PFSK-1 (cell line): ENCODE measurements around the gene OGA.

Experiments used
- FOXP2 ChIP-seq: optimal IDR thresholded peaks from 2 replicates; pipeline ENCODE3; 2011; ENCODE audit warnings: borderline replicate concordance, control low read depth, inconsistent platforms; ENCODE audit not compliant: insufficient read depth; ENCODE audit errors: extremely low read length, extremely low read depth
- POLR2AphosphoS5 ChIP-seq: IDR thresholded peaks from 2 replicates; pipeline ENCODE4 v1.6.1; 2012; ENCODE audit warnings: low read depth, mild to moderate bottlenecking, control low read depth, low read length, moderate library complexity
- SIN3A ChIP-seq: IDR thresholded peaks from 2 replicates; pipeline ENCODE4 v1.6.1; 2012; ENCODE audit warnings: mild to moderate bottlenecking, low read length, moderate library complexity, borderline replicate concordance; ENCODE audit not compliant: insufficient read depth
- TAF1 ChIP-seq: IDR thresholded peaks from 2 replicates; pipeline ENCODE4 v1.6.1; 2012; ENCODE audit warnings: low read length, control low read depth, borderline replicate concordance; ENCODE audit not compliant: insufficient read depth
- TF ChIP-seq, protein P1 (sequence below), 2 experiments: IDR thresholded peaks; 2 replicates each; pipeline versions ENCODE4 v1.6.1 to v1.8.0; 2011 to 2012; ENCODE audit warnings: low read depth in 2 of 2, low read length in 2 of 2, control low read depth in 1 of 2, inconsistent platforms in 1 of 2, mild to moderate bottlenecking in 1 of 2, moderate library complexity in 1 of 2; ENCODE audit not compliant: insufficient read depth in 1 of 2

DNA sequence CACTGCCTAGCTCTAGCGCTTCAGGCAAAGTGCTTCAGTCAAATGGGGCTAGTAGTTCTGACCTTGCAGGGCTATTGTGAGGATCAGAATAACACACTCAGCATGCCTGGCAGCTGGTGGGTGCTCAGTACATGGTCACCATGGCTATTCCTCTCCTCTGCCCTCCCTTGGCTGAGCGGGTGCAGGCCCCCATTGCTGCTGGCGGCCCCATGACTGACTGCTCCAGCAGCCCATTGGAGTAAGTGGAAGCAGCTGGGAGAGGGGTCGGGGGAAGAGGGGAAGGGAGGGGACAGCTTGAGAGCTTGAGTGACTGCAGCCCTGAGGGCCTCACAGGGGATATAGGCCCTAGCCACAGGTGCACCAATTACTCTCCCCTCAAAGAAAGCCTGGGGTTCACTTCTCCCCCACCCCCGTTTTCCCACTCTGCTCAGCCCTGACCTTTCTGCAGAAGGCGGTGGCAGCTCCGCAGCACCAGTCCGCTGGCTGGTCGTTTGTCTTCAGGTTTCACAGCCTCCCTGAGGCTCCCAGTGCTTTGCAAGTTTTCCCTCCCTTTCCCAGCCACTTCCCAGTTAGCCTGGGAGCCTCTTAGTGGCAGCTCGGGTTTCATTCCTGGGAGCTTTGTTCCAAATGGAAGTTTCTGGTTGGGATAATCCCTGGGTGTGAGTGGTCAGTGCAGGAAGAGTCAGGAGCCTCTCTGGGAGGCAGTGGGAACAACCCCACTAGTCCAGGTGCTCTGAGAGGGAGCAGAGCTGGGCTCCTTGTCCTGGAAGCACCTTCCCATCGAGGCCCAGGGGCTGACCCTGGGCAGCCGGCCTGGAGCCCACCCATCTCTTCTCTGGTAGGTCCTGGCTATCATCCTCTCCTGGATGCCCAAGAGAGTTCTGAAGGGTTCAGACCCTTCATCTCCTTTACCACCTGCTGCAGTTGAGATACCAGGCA lies 58.7 kb downstream of the OGA start:
- no peak for TF ChIP-seq SIN3A
- no peak for TF ChIP-seq TAF1
- no peak for TF ChIP-seq POLR2AphosphoS5
- TF ChIP-seq, protein P1, sequence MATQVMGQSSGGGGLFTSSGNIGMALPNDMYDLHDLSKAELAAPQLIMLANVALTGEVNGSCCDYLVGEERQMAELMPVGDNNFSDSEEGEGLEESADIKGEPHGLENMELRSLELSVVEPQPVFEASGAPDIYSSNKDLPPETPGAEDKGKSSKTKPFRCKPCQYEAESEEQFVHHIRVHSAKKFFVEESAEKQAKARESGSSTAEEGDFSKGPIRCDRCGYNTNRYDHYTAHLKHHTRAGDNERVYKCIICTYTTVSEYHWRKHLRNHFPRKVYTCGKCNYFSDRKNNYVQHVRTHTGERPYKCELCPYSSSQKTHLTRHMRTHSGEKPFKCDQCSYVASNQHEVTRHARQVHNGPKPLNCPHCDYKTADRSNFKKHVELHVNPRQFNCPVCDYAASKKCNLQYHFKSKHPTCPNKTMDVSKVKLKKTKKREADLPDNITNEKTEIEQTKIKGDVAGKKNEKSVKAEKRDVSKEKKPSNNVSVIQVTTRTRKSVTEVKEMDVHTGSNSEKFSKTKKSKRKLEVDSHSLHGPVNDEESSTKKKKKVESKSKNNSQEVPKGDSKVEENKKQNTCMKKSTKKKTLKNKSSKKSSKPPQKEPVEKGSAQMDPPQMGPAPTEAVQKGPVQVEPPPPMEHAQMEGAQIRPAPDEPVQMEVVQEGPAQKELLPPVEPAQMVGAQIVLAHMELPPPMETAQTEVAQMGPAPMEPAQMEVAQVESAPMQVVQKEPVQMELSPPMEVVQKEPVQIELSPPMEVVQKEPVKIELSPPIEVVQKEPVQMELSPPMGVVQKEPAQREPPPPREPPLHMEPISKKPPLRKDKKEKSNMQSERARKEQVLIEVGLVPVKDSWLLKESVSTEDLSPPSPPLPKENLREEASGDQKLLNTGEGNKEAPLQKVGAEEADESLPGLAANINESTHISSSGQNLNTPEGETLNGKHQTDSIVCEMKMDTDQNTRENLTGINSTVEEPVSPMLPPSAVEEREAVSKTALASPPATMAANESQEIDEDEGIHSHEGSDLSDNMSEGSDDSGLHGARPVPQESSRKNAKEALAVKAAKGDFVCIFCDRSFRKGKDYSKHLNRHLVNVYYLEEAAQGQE (IDR thresholded peaks at IDR 0.05; ENCODE audit: insufficient read depth in 1 of 2, low read depth in 2 of 2, low read length in 2 of 2) = no peak
- no peak for TF ChIP-seq FOXP2
